HCT116 (cell line): ENCODE results near the gene CARNS1. TPM values are rescaled to one million over a fixed set of nuclear protein-coding genes. Genes with fewer than 3 reads are reported as not detected.
A peak's percentile ranks its signal among the peaks of the same experiment; 100 is the strongest.

Experiments
- ATAC-seq: fragments of 200-7000 bp; cut with Tn5 transposase; 2 replicates; pipeline ENCODE4 v1.9.1; 2020; ENCODE audit warnings: mild to moderate bottlenecking, moderate library complexity
- BruUV-seq: library from RNA; stranded (reverse); fragments of 400-500 nt; replicated peaks from 2 replicates; lab custom pipeline; 2021; lab: Mats Ljungman, UMichigan
- CTCF ChIA-PET: fragments of 300-600 bp; sonication (Branson Sonifier 250); formaldehyde crosslinking; loops from one replicate; lab custom pipeline; 2021; ENCODE audit warnings: antibody characterized with exemption; lab: Charles Lee
- POLR2A ChIA-PET: fragments of 300-600, 350-600 bp; sonication (Branson Sonifier 250); formaldehyde crosslinking; loops from one replicate; lab custom pipeline; 2021; ENCODE audit warnings: antibody characterized with exemption; lab: Charles Lee
- RAD21 ChIA-PET, 2 experiments: fragments of 300-600 bp; sonication (Branson Sonifier 250); formaldehyde crosslinking; loops; one replicate each; lab custom pipeline; 2023; ENCODE audit warnings: low total read pairs in 2 of 2; ENCODE audit not compliant: uncharacterized antibody in 2 of 2, unreplicated experiment in 2 of 2, low non-redundant PET in 1 of 2; lab: Charles Lee
- DNase-seq: peaks from one replicate; pipeline ENCODE4 v3.0.0-alpha.2; 2010; ENCODE audit warnings: low read depth, low spot score
- H2AFZ ChIP-seq: fragments of 200-600 bp; shearing (Covaris generic), sonication (generic); 2 replicates; pipeline ENCODE4 v1.6.1; 2017; ENCODE audit warnings: low read depth, mixed run types, mixed read lengths, antibody characterized with exemption, low read length; ENCODE audit not compliant: poor library complexity, severe bottlenecking
- H3K27ac ChIP-seq: 2 replicates; pipeline ENCODE4 v1.5.1; 2012; ENCODE audit warnings: low read depth, low read length
- H3K27me3 ChIP-seq: fragments of 200-600 bp; sonication (generic); 2 replicates; pipeline ENCODE4 v1.6.1; 2016; ENCODE audit warnings: mixed run types, low read length, mixed read lengths; ENCODE audit not compliant: insufficient read depth
- H3K36me3 ChIP-seq, 2 experiments: fragments of 200-500 bp in 1 of 2; fragments of 200-600 bp in 1 of 2; sonication (Bioruptor generic) in 1 of 2; sonication (generic) in 1 of 2; 2 replicates each; pipeline versions ENCODE4 v1.5.1 to v1.6.1; 2014 to 2016; ENCODE audit warnings: low read length in 2 of 2, inconsistent platforms in 1 of 2, mixed read lengths in 1 of 2, mixed run types in 1 of 2; ENCODE audit not compliant: insufficient read depth in 2 of 2, control insufficient read depth in 1 of 2
- H3K4me1 ChIP-seq, 2 experiments: fragments of 200-600 bp in 1 of 2; sonication (generic) in 1 of 2; 2 replicates each; pipeline versions ENCODE4 v1.5.1 to v1.6.1; 2012 to 2017; ENCODE audit warnings: low read length in 2 of 2, inconsistent platforms in 1 of 2, mild to moderate bottlenecking in 1 of 2, mixed read lengths in 1 of 2, mixed run types in 1 of 2, moderate library complexity in 1 of 2; ENCODE audit not compliant: insufficient read depth in 2 of 2, control insufficient read depth in 1 of 2
- H3K4me2 ChIP-seq: fragments of 200-600 bp; sonication (generic); 2 replicates; pipeline ENCODE4 v1.6.1; 2017; ENCODE audit warnings: mixed run types, low read length, mixed read lengths
- H3K4me3 ChIP-seq, 2 experiments: fragments of 200-600 bp in 1 of 2; sonication (generic) in 1 of 2; replicated peaks in 1 of 2; 2 replicates each; pipeline ENCODE4 v1.5.1; 2011 to 2016; ENCODE audit warnings: low read length in 2 of 2, control low read depth in 1 of 2, low read depth in 1 of 2, mild to moderate bottlenecking in 1 of 2, mixed read lengths in 1 of 2, mixed run types in 1 of 2
- H3K79me2 ChIP-seq: fragments of 200-600 bp; sonication (generic); 2 replicates; pipeline ENCODE4 v1.6.1; 2017; ENCODE audit warnings: mild to moderate bottlenecking, mixed run types, low read length, moderate library complexity, mixed read lengths; ENCODE audit not compliant: insufficient read depth
- H3K9ac ChIP-seq: fragments of 200-600 bp; sonication (generic); 2 replicates; pipeline ENCODE4 v1.6.1; 2016; ENCODE audit warnings: low read length, mixed read lengths
- H3K9me2 ChIP-seq: fragments of 200-600 bp; sonication (generic), shearing (Covaris generic); 2 replicates; pipeline ENCODE4 v1.6.1; 2017; ENCODE audit warnings: mixed run types, mild to moderate bottlenecking, moderate library complexity; ENCODE audit not compliant: insufficient read depth
- H3K9me3 ChIP-seq, 2 experiments: fragments of 200-500 bp in 1 of 2; fragments of 200-600 bp in 1 of 2; sonication (Bioruptor generic) in 1 of 2; sonication (generic) in 1 of 2; 2 replicates each; pipeline ENCODE4 v1.6.1; 2014 to 2017; ENCODE audit warnings: low read length in 2 of 2, mixed read lengths in 2 of 2, inconsistent platforms in 1 of 2, low read depth in 1 of 2, mild to moderate bottlenecking in 1 of 2, mixed run types in 1 of 2, moderate library complexity in 1 of 2; ENCODE audit not compliant: control insufficient read depth in 1 of 2, insufficient read depth in 1 of 2
- H4K20me1 ChIP-seq: fragments of 200-600 bp; sonication (generic), shearing (Covaris generic); 2 replicates; pipeline ENCODE4 v1.6.1; 2017; ENCODE audit warnings: mixed run types, mild to moderate bottlenecking, moderate library complexity; ENCODE audit not compliant: insufficient read depth
- ATF3 ChIP-seq: IDR thresholded peaks from 2 replicates; pipeline ENCODE4 v1.6.1; 2012
- CEBPB ChIP-seq: IDR thresholded peaks from 2 replicates; pipeline ENCODE4 v1.6.1; 2012; ENCODE audit warnings: low read depth
- ELF1 ChIP-seq: IDR thresholded peaks from 2 replicates; pipeline ENCODE4 v1.6.1; 2012; ENCODE audit warnings: low read depth, borderline replicate concordance
- POLR2AphosphoS5 ChIP-seq: IDR thresholded peaks from 2 replicates; pipeline ENCODE4 v1.6.1; 2011; ENCODE audit warnings: mild to moderate bottlenecking, low read depth, low read length, moderate library complexity
- YY1 ChIP-seq: IDR thresholded peaks from 2 replicates; pipeline ENCODE4 v1.6.1; 2011; ENCODE audit warnings: low read length, low read depth, moderate library complexity, mild to moderate bottlenecking; ENCODE audit not compliant: insufficient replicate concordance; ENCODE audit errors: extremely low read depth
- ZFX ChIP-seq: fragments of 450-650 bp; IDR thresholded peaks from 2 replicates; pipeline ENCODE4 v1.6.1; 2017
- intact Hi-C: fragments of 100-400 bp; cut with micrococcal nuclease; formaldehyde crosslinking; loops from 2 replicates; pipeline ENCODE4 v1.10.0; 2022
- total RNA-seq: library from RNA; stranded (reverse); gene quantifications from one replicate; pipeline ENCODE4 v1.2.1, GENCODE V29; 2021; ENCODE audit not compliant: unreplicated experiment

Gene CARNS1
- total RNA-seq, 1 experiment from 2014 or later = 1.0 TPM

GRCh38 chr11:67466962-67467771 lies 51.7 kb downstream of the CARNS1 start:
- Histone ChIP-seq H3K9me3 (no peaks in the 10 kb centered on the region), H3K4me3 (peak overlapping the region; percentile 82 to 95), H3K4me2 (peak overlapping the region; percentile 100), H3K36me3 (no peaks in the 10 kb centered on the region)
- no peak for DNase-seq
- intact Hi-C loops = loop anchor here (5.0 kb wide), 1 partner anchor 115 kb away; the partner anchor contains the start of gene POLD4
- ChIA-PET POLR2A (interaction anchor here (1.0 kb wide), 1 partner anchor 113 kb away, joined by 3 read pairs; no protein-coding TSS in a partner anchor), RAD21 (no interaction called here), CTCF (interaction anchor here (1.5 to 1.9 kb wide), 2 partner anchors 28 to 66 kb away, joined by 3 to 8 read pairs; partner anchors contain the start of gene PPP1CA)
- ATAC-seq = no peak
- TF ChIP-seq ELF1 (no peak), CEBPB (no peak), ZFX (no peak), YY1 (no peak), POLR2AphosphoS5 (peak; percentile 10; the same call in 1 of the 2 replicates)
- TF ChIP-seq, all 23 proteins: peak for 1
- no peaks in the 10 kb centered on the region for H3K9me2 ChIP-seq
- no peak overlapping the region for H2AFZ ChIP-seq
- BruUV-seq = TSS peak; percentile 8
- no peaks in the 10 kb centered on the region for H3K27me3 ChIP-seq
- H3K9ac ChIP-seq = peak overlapping the region; percentile 95
- peaks cover 15% of the 10 kb centered on the region; the same call in 1 of the 2 replicates for H3K79me2 ChIP-seq
- H3K4me1 ChIP-seq = peaks cover 35 to 59% of the 10 kb centered on the region in 2 experiments
- H4K20me1 ChIP-seq = no peaks in the 10 kb centered on the region
- peak overlapping the region; percentile 98 for H3K27ac ChIP-seq

GRCh38 chr11:67468056-67468455 lies 52.6 kb downstream of the CARNS1 start:
- CTCF ChIA-PET = interaction anchor here (1.5 to 1.9 kb wide), 2 partner anchors 29 to 66 kb away, joined by 3 to 8 read pairs; partner anchors contain the start of gene PPP1CA
- Histone ChIP-seq H4K20me1 (no peaks in the 10 kb centered on the region), H3K36me3 (no peaks in the 10 kb centered on the region), H3K9ac (peak overlapping the region; percentile 95), H3K4me3 (peak overlapping the region; percentile 82 to 95), H3K4me2 (peak overlapping the region; percentile 100), H3K9me3 (no peaks in the 10 kb centered on the region), H3K9me2 (no peaks in the 10 kb centered on the region), H3K79me2 (peaks cover 15% of the 10 kb centered on the region; the same call in 1 of the 2 replicates), H3K4me1 (peaks cover 33 to 54% of the 10 kb centered on the region in 2 experiments), H2AFZ (no peak overlapping the region), H3K27ac (peak overlapping the region; percentile 88), H3K27me3 (no peaks in the 10 kb centered on the region)
- RAD21 ChIA-PET = interaction anchor here in 1 of 2 experiments (0.6 to 2.2 kb wide), 3 partner anchors 24 to 85 kb away, joined by 3 to 6 read pairs (median 3); partner anchors contain the start of gene PPP1CA
- no peak for ATAC-seq
- TF ChIP-seq POLR2AphosphoS5 = peak; percentile 62
- no peak for TF ChIP-seq ATF3
- TF ChIP-seq YY1 = peak; percentile 67
- BruUV-seq = TSS peak; percentile 22
- intact Hi-C loops = loop anchor here (2.0 to 5.0 kb wide), 2 partner anchors 65 to 116 kb away; partner anchors contain the start of gene POLD4
- POLR2A ChIA-PET = interaction anchor here (1.0 to 2.1 kb wide), 5 partner anchors 12 to 113 kb away, joined by 3 to 9 read pairs (median 3); partner anchors contain the start of genes AIP and RAD9A
- DNase-seq = no peak
